ENCODE measurements around the gene DDX54.

GRCh38 chr12:113115455-113116126 is 69.7 kb downstream of the DDX54 start:
- TF ChIP-seq CTCF (conservative IDR thresholded peaks at IDR 0.05), result no peak
- no peak for TF ChIP-seq EZH2 (IDR thresholded peaks at IDR 0.05; ENCODE audit: low read depth)

Data from PC-9 (cell line).